DMS79 (cell line): ENCODE data around the gene TUBGCP3.
"Not testable (repeated sequence)": the region's sequence is repeated elsewhere in the genome, so short reads cannot be mapped to it uniquely, and the experiment has no call there.

Experiments
- DNase-seq: peaks from one replicate; lab custom pipeline; 2025; lab: John Stamatoyannopoulos, UW

Gene TUBGCP3

GRCh38 chr13:112530861-112531260 lies 57.1 kb downstream of the TUBGCP3 start:
- no peak for DNase-seq

GRCh38 chr13:112529216-112529615 lies 58.7 kb downstream of the TUBGCP3 start:
- DNase-seq: no peak

GRCh38 chr13:112526146-112526853 lies 61.7 kb downstream of the TUBGCP3 start:
- DNase-seq: no peak

GRCh38 chr13:112525356-112525945 lies 62.5 kb downstream of the TUBGCP3 start:
- peak; percentile 16 for DNase-seq

GRCh38 chr13:112522578-112522977 lies 65.4 kb downstream of the TUBGCP3 start:
- DNase-seq: no peak

- no peak for DNase-seq
Measured at GRCh38 chr13:112521073-112521685, 66.8 kb downstream of the TUBGCP3 start.

GRCh38 chr13:112519517-112520060 lies 68.4 kb downstream of the TUBGCP3 start:
- DNase-seq: no peak

GRCh38 chr13:112516218-112516617 lies 71.7 kb downstream of the TUBGCP3 start:
- DNase-seq: no peak

- DNase-seq: no peak
Measured at GRCh38 chr13:112513761-112514160, 74.2 kb downstream of the TUBGCP3 start.

GRCh38 chr13:112510987-112511685 lies 76.8 kb downstream of the TUBGCP3 start:
- peak; percentile 89 for DNase-seq

- peak; percentile 59 for DNase-seq
Measured at GRCh38 chr13:112510002-112510780, 77.8 kb downstream of the TUBGCP3 start.

GRCh38 chr13:112509190-112509589 lies 78.8 kb downstream of the TUBGCP3 start:
- no peak for DNase-seq

- no peak for DNase-seq
Measured at GRCh38 chr13:112506046-112506445, 81.9 kb downstream of the TUBGCP3 start.

- no peak for DNase-seq
Measured at GRCh38 chr13:112496166-112496565, 91.8 kb downstream of the TUBGCP3 start.

- DNase-seq: no peak
Measured at GRCh38 chr13:112495465-112495864, 92.5 kb downstream of the TUBGCP3 start.

GRCh38 chr13:112489199-112489598 lies 98.8 kb downstream of the TUBGCP3 start:
- DNase-seq: no peak

- DNase-seq: not testable (repeated sequence)
Measured at GRCh38 chr13:112488343-112489050, 99.5 kb downstream of the TUBGCP3 start.

GRCh38 chr13:112487127-112487517 lies 100.8 kb downstream of the TUBGCP3 start:
- DNase-seq: no peak

- no peak for DNase-seq
Measured at GRCh38 chr13:112486386-112487126, 101.4 kb downstream of the TUBGCP3 start.

- DNase-seq: not testable (repeated sequence)
Measured at GRCh38 chr13:112485814-112486213, 102.1 kb downstream of the TUBGCP3 start.
